OCI-LY3 (cell line): ENCODE measurements around the gene GRIA2.

Experiments used
- CTCF ChIP-seq: fragments of 200-600, 300-600 bp; sonication (generic); IDR thresholded peaks from 2 replicates; pipeline ENCODE4 v1.5.1; 2014; ENCODE audit warnings: antibody characterized with exemption, low read length, low read depth
- EZH2phosphoT487 ChIP-seq: fragments of 200-600 bp; shearing (Covaris generic); IDR thresholded peaks from 2 replicates; pipeline ENCODE4 v1.6.1; 2018; ENCODE audit warnings: antibody characterized with exemption, mixed run types, low read depth

GRCh38 chr4:157358851-157359250, 138.3 kb downstream of the GRIA2 start:
- TF ChIP-seq CTCF (no peak), EZH2phosphoT487 (no peak)
